Stimulated activated CD8-positive, alpha-beta memory T cell treated with anti-CD3 and anti-CD28 coated beads, Interleukin-7, amount 100 ng/mL, for 1 hour (primary cell): Measurements from ENCODE around the gene PPP1R36.
A peak's percentile ranks its signal among the peaks of the same experiment; 100 is the strongest.
"Not testable (repeated sequence)": the region's sequence is repeated elsewhere in the genome, so short reads cannot be mapped to it uniquely, and the experiment has no call there.

Experiments
- DNase-seq, 2 donors: peaks; one replicate each; pipeline ENCODE4 v3.0.0-alpha.2; 2020; ENCODE audit warnings: low read depth in 2 of 2

Gene PPP1R36

GRCh38 chr14:64549791-64550620 lies at the start of gene PPP1R36:
Gene PPP1R36 (plus strand): TSS chr14:64549961. CDS start chr14:64549998, 37 bp downstream.
- DNase-seq, result no peak

GRCh38 chr14:64500088-64500487 lies 49.7 kb upstream of the PPP1R36 start:
- no peak for DNase-seq

DNA sequence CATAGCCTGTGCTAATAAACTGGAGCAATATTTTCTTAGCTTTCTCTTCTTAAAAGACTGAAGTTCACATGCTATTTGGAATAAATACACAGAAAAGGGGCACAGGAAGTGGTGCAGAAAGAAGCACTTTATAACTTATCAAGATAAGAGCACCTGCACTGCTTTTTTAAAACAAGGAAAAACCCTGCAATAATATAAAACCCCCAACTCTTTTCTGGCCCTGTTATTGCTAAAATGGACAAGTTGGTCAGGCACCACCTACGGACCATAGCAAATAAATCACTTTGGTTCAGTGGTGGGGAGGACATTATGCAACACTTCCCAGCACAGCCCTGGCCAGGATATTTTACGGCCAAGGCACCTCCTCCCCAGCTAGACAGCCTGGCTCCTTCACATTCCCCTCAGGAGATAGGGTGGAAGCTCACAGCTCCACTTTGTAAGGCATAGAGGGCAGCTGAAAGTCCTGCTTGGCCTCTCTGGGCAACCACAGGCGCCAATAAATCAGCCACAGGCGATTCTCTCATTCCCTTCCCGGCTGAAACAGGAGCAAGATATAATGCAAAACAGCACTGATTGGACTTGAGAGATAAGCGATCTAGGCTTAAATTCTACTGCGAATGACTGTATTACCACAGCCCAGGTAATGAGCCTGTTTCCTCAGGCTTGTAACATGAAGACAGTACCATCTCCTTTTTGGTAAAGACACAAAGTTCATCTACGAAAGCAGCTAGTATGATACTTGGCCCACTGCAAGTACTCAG lies 48.2 kb upstream of the PPP1R36 start:
- no peak for DNase-seq

GRCh38 chr14:64502456-64502855 lies 47.3 kb upstream of the PPP1R36 start:
- DNase-seq, result no peak

- no peak for DNase-seq
These were observed 46.8 kb upstream of the PPP1R36 start for GRCh38 chr14:64502887-64503433.

- peak; percentile 88 to 90 for DNase-seq
These were observed 46.1 kb upstream of the PPP1R36 start, which contains the start of gene ZBTB25 for GRCh38 chr14:64503434-64504309. Gene ZBTB25 (minus strand): TSS chr14:64503838. CDS start chr14:64490533, 13,305 bp downstream.

- peak; percentile 63 to 72 for DNase-seq
These were observed 45.4 kb upstream of the PPP1R36 start, which contains the start of gene ZBTB1 for GRCh38 chr14:64504310-64504896. Gene ZBTB1 (plus strand): TSS chr14:64504770. CDS start chr14:64521505, 16,735 bp downstream.

GRCh38 chr14:64504897-64505794 lies 44.6 kb upstream of the PPP1R36 start:
- peak; percentile 61 to 67 for DNase-seq

GRCh38 chr14:64506721-64507120 lies 43.0 kb upstream of the PPP1R36 start:
- DNase-seq, result no peak

- no peak for DNase-seq
These were observed 42.2 kb upstream of the PPP1R36 start for GRCh38 chr14:64507376-64508156.

DNA sequence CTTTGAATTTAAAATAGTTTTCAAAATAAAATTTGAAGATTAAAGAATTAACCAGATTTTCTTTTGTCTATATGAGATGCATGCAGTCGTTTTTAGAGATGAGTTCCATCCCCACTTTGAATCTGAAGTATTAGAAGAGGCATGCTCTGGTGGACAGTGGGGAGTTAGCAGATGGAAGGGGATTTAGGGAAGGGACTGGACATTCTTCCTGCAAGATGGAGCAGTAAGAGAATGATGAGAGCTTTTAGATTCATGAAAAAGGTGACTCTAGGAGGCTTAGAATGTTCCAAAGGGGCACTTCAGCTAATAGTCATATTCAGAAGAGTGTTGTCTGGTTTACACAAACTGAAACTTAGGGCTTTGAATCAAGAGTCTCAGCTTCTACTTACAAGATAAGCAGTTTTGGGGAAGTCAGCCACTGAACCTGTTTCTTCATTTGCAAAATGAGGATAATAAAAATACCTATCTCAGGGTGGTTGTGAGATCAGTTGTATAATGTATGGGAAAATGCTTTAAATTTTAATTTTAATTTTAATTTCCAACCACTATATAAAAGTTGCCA lies 41.5 kb upstream of the PPP1R36 start:
- no peak for DNase-seq

GRCh38 chr14:64509036-64509435 lies 40.7 kb upstream of the PPP1R36 start:
- no peak for DNase-seq

DNA sequence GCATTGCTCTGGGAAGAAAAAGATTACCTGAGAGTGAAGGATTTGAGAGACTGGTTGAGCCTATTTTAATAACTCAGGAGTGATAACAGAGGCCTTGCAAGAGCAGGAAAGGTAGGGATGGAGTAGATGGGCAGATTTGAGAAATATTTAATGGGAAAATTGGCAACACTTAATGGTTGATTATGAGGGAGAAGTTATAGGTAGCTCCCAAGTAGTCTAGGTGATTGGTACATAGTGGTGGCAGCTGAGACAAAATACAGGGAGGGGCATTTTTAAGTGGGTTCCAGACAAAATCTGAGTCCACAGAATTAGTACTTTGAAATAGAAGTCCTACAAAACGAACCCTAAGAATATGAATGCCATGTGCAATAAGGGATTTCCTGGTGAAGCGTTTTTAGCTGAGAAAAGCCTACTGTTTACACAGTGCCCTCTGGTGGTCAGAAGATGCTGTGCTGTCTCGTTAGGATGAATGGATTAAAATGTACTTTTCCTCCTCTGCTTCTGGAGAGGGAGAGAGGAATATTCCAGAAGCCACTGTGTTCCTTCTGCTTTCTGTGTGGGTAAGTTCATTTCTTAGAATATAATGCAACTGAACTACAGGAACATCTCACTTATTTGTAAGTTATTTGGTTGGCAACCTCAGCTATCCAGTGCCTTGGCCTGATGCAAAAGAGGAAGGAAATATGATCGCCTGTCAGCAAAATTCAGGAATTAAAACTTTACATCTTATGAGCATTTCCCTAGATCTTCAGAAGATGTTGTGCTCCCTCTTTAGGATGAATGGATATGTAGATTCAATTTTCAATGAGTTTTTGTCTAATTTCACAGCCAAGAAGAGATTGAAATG lies 38.7 kb upstream of the PPP1R36 start:
- peak; percentile 41 to 52 for DNase-seq

DNA sequence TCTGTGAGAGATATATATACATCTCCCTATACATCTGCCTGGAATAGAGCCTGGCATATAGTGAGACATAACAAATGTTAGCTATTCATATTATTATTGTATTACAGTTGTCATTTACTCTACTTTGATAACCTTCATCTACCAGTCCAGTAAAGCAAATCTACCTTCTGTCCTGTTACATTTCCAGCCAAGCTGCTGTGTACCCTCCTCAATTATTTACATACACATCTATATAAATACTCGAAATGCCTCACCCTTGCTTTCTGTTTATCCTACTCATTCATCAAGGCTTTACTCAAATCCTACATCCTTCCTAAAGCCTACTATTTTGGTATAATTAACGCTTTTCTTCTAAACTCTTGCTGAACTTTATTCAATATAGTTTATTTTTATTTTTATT lies 36.5 kb upstream of the PPP1R36 start:
- no peak for DNase-seq

DNA sequence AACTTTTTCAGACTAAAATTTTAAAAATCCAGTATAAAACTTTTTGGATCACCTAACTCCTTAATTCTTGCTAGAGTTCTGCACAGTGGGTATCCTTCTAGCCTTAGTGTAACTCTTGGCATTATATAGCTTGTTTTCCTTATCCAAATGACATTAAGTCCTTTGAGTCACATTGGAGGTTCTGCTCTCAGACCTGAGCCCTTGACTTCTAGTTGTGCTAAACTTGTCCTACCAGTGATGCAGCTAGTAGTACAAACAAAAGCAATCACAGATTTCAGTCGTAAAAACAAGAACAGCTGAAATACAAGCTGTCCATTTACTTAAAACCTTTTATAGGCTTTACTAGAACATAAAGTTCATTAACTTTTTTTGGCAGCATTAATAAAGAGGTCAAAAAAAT lies 34.7 kb upstream of the PPP1R36 start:
- DNase-seq, result no peak

GRCh38 chr14:64516969-64517368 lies 32.8 kb upstream of the PPP1R36 start:
- no peak for DNase-seq

DNA sequence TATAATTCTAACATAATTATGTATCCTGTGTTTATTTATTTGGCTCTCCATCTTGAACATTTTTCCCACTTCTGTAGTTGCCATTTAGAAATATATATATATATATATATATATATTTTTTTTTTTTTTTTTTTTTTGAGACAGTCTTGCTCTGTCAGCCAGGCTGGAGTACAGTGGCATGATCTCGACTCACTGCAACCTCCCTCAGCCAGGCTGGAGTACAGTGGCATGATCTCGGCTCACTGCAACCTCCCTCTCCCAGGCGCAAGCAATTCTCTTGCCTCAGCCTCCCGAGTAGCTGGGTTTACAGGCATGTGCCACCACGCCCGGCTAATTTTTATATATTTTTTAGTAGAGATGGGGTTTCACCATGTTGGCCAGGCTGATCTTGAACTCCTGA lies 32.1 kb upstream of the PPP1R36 start:
- not testable (repeated sequence) for DNase-seq

GRCh38 chr14:64518229-64518628 lies 31.5 kb upstream of the PPP1R36 start:
- DNase-seq, result no peak
